Measurements from ENCODE around the gene SSC5D.

The SSC5D gene

GRCh38 chr19:55549500-55550320 is 61.5 kb downstream of the SSC5D start:
- H3K79me2 ChIP-seq (ENCODE audit: insufficient read depth, low read length), result no peaks in the 10 kb centered on the region
- no peaks in the 10 kb centered on the region for H3K4me1 ChIP-seq (ENCODE audit: insufficient read depth, low read length)
- H3K27me3 ChIP-seq (ENCODE audit: insufficient read depth, low read length, poor library complexity), result no peaks in the 10 kb centered on the region
- H2AFZ ChIP-seq (ENCODE audit: low read depth, low read length), result no peak overlapping the region
- H3K9ac ChIP-seq (ENCODE audit: low read depth, low read length), result no peak overlapping the region
- no peak for ATAC-seq (ENCODE audit: insufficient read depth, low read depth)
- H3K4me2 ChIP-seq (ENCODE audit: insufficient read depth, low read length), result no peak overlapping the region
- H4K20me1 ChIP-seq (ENCODE audit: insufficient read depth, low read length), result no peaks in the 10 kb centered on the region
- H3K27ac ChIP-seq (ENCODE audit: low read length), result no peak overlapping the region
- DNase-seq, result no peak
- no peak overlapping the region for H3K4me3 ChIP-seq (ENCODE audit: low read depth in 1 of 2, low read length in 2 of 2)
- H3K9me3 ChIP-seq (ENCODE audit: insufficient read depth, low read length, severe bottlenecking), result no peaks in the 10 kb centered on the region
- no peaks in the 10 kb centered on the region for H3K36me3 ChIP-seq (ENCODE audit: insufficient read depth, low read length)
- TF ChIP-seq, protein P1, sequence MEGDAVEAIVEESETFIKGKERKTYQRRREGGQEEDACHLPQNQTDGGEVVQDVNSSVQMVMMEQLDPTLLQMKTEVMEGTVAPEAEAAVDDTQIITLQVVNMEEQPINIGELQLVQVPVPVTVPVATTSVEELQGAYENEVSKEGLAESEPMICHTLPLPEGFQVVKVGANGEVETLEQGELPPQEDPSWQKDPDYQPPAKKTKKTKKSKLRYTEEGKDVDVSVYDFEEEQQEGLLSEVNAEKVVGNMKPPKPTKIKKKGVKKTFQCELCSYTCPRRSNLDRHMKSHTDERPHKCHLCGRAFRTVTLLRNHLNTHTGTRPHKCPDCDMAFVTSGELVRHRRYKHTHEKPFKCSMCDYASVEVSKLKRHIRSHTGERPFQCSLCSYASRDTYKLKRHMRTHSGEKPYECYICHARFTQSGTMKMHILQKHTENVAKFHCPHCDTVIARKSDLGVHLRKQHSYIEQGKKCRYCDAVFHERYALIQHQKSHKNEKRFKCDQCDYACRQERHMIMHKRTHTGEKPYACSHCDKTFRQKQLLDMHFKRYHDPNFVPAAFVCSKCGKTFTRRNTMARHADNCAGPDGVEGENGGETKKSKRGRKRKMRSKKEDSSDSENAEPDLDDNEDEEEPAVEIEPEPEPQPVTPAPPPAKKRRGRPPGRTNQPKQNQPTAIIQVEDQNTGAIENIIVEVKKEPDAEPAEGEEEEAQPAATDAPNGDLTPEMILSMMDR (IDR thresholded peaks at IDR 0.05; ENCODE audit: borderline replicate concordance, extremely low read depth, low read length, poor library complexity, severe bottlenecking), result no peak
- TF ChIP-seq EZH2 (IDR thresholded peaks at IDR 0.05; ENCODE audit: borderline replicate concordance, low read depth, low read length, severe bottlenecking), result no peak

DNA sequence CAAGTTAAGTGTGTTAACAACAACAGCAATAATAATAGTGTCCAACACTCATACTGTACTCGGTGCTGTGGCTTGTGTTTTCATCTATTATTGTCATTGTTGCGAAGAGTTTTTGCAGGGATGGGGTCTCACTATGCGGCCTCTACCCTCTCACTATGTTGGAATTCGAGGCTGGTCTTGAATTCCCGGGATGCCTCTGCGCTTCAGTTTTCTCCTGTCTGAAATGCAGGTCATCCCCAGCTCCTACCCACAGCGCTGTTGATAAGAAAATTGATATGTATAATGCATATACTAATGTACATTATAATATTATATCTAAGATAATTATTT is 62.0 kb downstream of the SSC5D start:
- no peaks in the 10 kb centered on the region for H3K79me2 ChIP-seq (ENCODE audit: insufficient read depth, low read length)
- H3K4me3 ChIP-seq (ENCODE audit: low read depth in 1 of 2, low read length in 2 of 2), result no peak overlapping the region
- no peaks in the 10 kb centered on the region for H3K4me1 ChIP-seq (ENCODE audit: insufficient read depth, low read length)
- TF ChIP-seq EZH2 (IDR thresholded peaks at IDR 0.05; ENCODE audit: borderline replicate concordance, low read depth, low read length, severe bottlenecking), result no peak
- TF ChIP-seq, protein P1 (IDR thresholded peaks at IDR 0.05; ENCODE audit: borderline replicate concordance, extremely low read depth, low read length, poor library complexity, severe bottlenecking), result no peak
- no peak overlapping the region for H3K9ac ChIP-seq (ENCODE audit: low read depth, low read length)
- DNase-seq, result no peak
- H3K36me3 ChIP-seq (ENCODE audit: insufficient read depth, low read length), result no peaks in the 10 kb centered on the region
- no peak overlapping the region for H3K27ac ChIP-seq (ENCODE audit: low read length)
- H2AFZ ChIP-seq (ENCODE audit: low read depth, low read length), result no peak overlapping the region
- no peak for ATAC-seq (ENCODE audit: insufficient read depth, low read depth)
- no peaks in the 10 kb centered on the region for H4K20me1 ChIP-seq (ENCODE audit: insufficient read depth, low read length)
- no peaks in the 10 kb centered on the region for H3K9me3 ChIP-seq (ENCODE audit: insufficient read depth, low read length, severe bottlenecking)
- H3K4me2 ChIP-seq (ENCODE audit: insufficient read depth, low read length), result no peak overlapping the region
- H3K27me3 ChIP-seq (ENCODE audit: insufficient read depth, low read length, poor library complexity), result no peaks in the 10 kb centered on the region

DNA sequence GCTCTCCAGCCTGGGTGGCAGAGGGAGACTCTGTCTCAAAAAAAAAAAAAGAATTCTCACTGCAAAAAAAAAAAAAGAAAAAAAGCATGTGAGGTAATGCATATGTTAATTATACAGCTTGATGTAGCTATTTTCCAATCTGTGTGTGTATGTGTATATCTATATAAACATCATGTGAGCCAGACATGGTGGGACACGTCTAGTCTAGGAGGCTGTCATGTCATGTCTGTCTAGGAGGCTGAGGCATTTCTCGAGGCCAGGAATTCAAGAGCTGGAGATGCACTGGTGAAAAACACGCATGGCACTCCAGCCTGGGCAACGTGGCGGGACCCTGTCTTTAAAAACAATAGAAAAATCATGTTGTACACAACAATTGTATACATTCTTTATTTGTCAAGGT is 64.0 kb downstream of the SSC5D start:
- H3K4me3 ChIP-seq (ENCODE audit: low read depth in 1 of 2, low read length in 2 of 2), result no peak overlapping the region
- no peak overlapping the region for H2AFZ ChIP-seq (ENCODE audit: low read depth, low read length)
- H3K36me3 ChIP-seq (ENCODE audit: insufficient read depth, low read length), result no peaks in the 10 kb centered on the region
- TF ChIP-seq, protein P1 (IDR thresholded peaks at IDR 0.05; ENCODE audit: borderline replicate concordance, extremely low read depth, low read length, poor library complexity, severe bottlenecking), result no peak
- no peak for TF ChIP-seq EZH2 (IDR thresholded peaks at IDR 0.05; ENCODE audit: borderline replicate concordance, low read depth, low read length, severe bottlenecking)
- H3K4me1 ChIP-seq (ENCODE audit: insufficient read depth, low read length), result no peaks in the 10 kb centered on the region
- H3K4me2 ChIP-seq (ENCODE audit: insufficient read depth, low read length), result no peak overlapping the region
- no peaks in the 10 kb centered on the region for H4K20me1 ChIP-seq (ENCODE audit: insufficient read depth, low read length)
- no peaks in the 10 kb centered on the region for H3K79me2 ChIP-seq (ENCODE audit: insufficient read depth, low read length)
- H3K9ac ChIP-seq (ENCODE audit: low read depth, low read length), result no peak overlapping the region
- no peak for DNase-seq
- no peaks in the 10 kb centered on the region for H3K9me3 ChIP-seq (ENCODE audit: insufficient read depth, low read length, severe bottlenecking)
- no peak overlapping the region for H3K27ac ChIP-seq (ENCODE audit: low read length)
- no peak for ATAC-seq (ENCODE audit: insufficient read depth, low read depth)
- no peaks in the 10 kb centered on the region for H3K27me3 ChIP-seq (ENCODE audit: insufficient read depth, low read length, poor library complexity)

All from DND-41 (cell line).